Endothelial cell (in vitro differentiated cells): ENCODE data around the gene MPV17L2. TPM values are rescaled to one million over a fixed set of nuclear protein-coding genes. Genes with fewer than 3 reads are reported as not detected.

Source experiments
- DNase-seq: peaks from one replicate; pipeline ENCODE4 v3.0.0; 2021; ENCODE audit warnings: low spot score
- H3K27ac Mint-ChIP-seq: one replicate; pipeline ENCODE4 v1.8.0; 2021; ENCODE audit warnings: mixed read lengths, inconsistent platforms; ENCODE audit not compliant: unreplicated experiment
- H3K27me3 Mint-ChIP-seq: one replicate; pipeline ENCODE4 v1.8.0; 2021; ENCODE audit warnings: mild to moderate bottlenecking, moderate library complexity, mixed read lengths, inconsistent platforms; ENCODE audit not compliant: unreplicated experiment
- H3K36me3 Mint-ChIP-seq: one replicate; pipeline ENCODE4 v1.8.0; 2021; ENCODE audit warnings: mild to moderate bottlenecking, low read depth, mixed read lengths, inconsistent platforms; ENCODE audit not compliant: unreplicated experiment
- H3K4me1 Mint-ChIP-seq: one replicate; pipeline ENCODE4 v1.8.0; 2021; ENCODE audit warnings: mild to moderate bottlenecking, mixed read lengths, inconsistent platforms; ENCODE audit not compliant: unreplicated experiment
- H3K4me3 Mint-ChIP-seq: one replicate; pipeline ENCODE4 v1.8.0; 2021; ENCODE audit warnings: mild to moderate bottlenecking, mixed read lengths, inconsistent platforms; ENCODE audit not compliant: unreplicated experiment
- H3K9me3 Mint-ChIP-seq: one replicate; pipeline ENCODE4 v1.8.0; 2021; ENCODE audit warnings: mixed read lengths, inconsistent platforms; ENCODE audit not compliant: unreplicated experiment
- total RNA-seq: library from RNA; stranded (reverse); fragmentation: NEBNext Ultra II Directional; extraction: Animal tissue kit (Norgen Biotek cat#: 25700); gene quantifications from one replicate; pipeline ENCODE4 v1.2.1, GENCODE V29; 2021; ENCODE audit not compliant: unreplicated experiment
- TF ChIP-seq, protein P1 (sequence below): fragments of 200-600 bp; sonication (generic); IDR thresholded peaks from one replicate; pipeline ENCODE4 v1.5.0; 2021; ENCODE audit warnings: antibody characterized with exemption; ENCODE audit not compliant: unreplicated experiment

The MPV17L2 gene
- total RNA-seq, 1 donor from 2014 or later, result 17.7 TPM

DNA sequence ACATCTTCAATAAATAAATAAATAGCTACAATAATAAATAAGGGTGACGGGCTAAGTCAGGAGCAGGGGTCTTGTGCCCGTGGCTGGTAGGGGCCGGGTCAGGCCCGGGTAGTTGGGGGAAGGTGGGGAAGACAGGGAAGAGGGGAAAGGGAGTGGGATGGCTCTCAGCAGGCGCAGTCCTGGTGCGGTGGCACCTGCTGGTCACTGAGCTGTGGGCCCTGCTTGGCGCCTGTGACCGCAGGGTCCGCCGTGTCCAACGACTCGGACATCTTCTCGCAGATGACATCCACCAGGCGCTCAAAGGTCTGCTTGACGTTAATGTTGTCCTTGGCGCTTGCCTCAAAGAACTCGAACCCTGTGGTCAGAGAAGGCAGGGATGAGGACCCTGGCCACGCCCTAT lies 4.3 kb downstream of the MPV17L2 start:
- DNase-seq, result no peak
- Mint-ChIP-seq H3K27ac (no peak overlapping the region), H3K4me1 (peaks cover 9% of the 10 kb centered on the region), H3K4me3 (no peak overlapping the region), H3K36me3 (peaks cover 8% of the 10 kb centered on the region), H3K9me3 (no peaks in the 10 kb centered on the region), H3K27me3 (peaks cover 14% of the 10 kb centered on the region)
- TF ChIP-seq, protein P1, sequence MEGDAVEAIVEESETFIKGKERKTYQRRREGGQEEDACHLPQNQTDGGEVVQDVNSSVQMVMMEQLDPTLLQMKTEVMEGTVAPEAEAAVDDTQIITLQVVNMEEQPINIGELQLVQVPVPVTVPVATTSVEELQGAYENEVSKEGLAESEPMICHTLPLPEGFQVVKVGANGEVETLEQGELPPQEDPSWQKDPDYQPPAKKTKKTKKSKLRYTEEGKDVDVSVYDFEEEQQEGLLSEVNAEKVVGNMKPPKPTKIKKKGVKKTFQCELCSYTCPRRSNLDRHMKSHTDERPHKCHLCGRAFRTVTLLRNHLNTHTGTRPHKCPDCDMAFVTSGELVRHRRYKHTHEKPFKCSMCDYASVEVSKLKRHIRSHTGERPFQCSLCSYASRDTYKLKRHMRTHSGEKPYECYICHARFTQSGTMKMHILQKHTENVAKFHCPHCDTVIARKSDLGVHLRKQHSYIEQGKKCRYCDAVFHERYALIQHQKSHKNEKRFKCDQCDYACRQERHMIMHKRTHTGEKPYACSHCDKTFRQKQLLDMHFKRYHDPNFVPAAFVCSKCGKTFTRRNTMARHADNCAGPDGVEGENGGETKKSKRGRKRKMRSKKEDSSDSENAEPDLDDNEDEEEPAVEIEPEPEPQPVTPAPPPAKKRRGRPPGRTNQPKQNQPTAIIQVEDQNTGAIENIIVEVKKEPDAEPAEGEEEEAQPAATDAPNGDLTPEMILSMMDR, result no peak

DNA sequence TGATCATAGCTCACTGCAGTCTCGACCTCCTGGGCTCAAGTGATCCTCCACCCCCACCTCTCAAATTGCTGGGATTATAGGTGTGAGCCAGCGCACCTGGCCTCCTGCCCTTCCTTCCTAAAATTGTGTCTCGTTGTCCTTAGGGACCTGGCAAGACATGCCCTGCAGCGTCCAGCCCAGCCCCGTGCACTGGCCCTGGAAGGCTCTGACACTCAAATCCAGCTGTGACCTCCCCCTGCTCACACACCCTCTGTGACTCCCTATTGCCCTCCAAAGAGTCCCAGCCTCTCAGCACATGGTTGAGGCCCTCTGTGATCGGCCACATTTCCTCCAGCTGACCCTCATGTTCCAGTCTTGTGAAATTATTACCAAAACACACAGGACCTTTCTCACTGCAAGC lies 4.9 kb downstream of the MPV17L2 start:
- H3K36me3 Mint-ChIP-seq, result peaks cover 10% of the 10 kb centered on the region
- DNase-seq, result no peak
- H3K27me3 Mint-ChIP-seq, result peaks cover 12% of the 10 kb centered on the region
- H3K4me3 Mint-ChIP-seq, result no peak overlapping the region
- TF ChIP-seq, protein P1, result no peak
- peaks cover 9% of the 10 kb centered on the region for H3K4me1 Mint-ChIP-seq
- no peaks in the 10 kb centered on the region for H3K9me3 Mint-ChIP-seq
- no peak overlapping the region for H3K27ac Mint-ChIP-seq

DNA sequence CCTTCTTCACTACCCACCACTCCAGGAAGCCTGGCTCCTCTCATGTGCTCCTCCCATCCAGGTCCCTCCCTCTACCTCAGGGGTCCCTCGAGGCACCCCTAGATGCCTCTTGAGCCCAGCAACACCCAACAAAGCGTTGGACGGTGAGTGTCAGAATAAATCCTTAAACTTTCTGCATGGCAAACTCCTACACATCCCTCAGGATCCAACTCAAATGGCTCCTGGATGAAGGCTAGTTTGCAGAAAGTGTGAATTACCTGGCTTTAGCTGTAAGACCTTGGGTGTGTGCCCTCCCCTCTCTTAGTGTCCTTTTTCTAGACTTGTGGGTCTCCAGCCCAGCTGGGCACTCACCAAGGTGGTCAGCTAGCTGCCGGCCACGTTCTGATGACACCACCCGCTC lies 5.4 kb downstream of the MPV17L2 start:
- Mint-ChIP-seq H3K4me3 (no peak overlapping the region), H3K27me3 (peaks cover 11% of the 10 kb centered on the region), H3K9me3 (no peaks in the 10 kb centered on the region), H3K27ac (no peak overlapping the region), H3K36me3 (peaks cover 10% of the 10 kb centered on the region), H3K4me1 (peaks cover 13% of the 10 kb centered on the region)
- no peak for DNase-seq
- TF ChIP-seq, protein P1, result no peak

DNA sequence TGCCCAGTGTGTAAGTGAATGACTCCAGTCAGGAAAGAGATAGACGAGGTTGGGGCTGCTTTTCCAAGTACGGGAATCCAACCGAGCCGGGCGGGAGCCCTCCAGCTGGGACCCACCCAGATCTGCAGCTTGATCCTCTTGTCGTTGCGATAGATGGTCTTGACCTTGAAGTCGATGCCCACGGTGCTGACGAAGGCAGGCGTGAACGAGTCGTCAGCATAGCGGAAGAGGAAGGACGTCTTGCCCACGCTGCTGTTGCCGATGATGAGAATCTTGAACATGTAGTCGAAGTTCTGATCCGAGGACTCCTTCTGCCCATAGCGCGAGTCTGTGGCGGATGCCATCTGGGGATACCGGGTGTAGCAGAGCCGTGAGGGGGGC lies 9.4 kb downstream of the MPV17L2 start:
- no peaks in the 10 kb centered on the region for H3K9me3 Mint-ChIP-seq
- H3K27ac Mint-ChIP-seq, result no peak overlapping the region
- peaks cover 4% of the 10 kb centered on the region for H3K4me1 Mint-ChIP-seq
- peaks cover 10% of the 10 kb centered on the region for H3K36me3 Mint-ChIP-seq
- no peak for DNase-seq
- H3K4me3 Mint-ChIP-seq, result peak overlapping the region; percentile 71
- TF ChIP-seq, protein P1, result no peak
- H3K27me3 Mint-ChIP-seq, result peaks cover 14% of the 10 kb centered on the region

DNA sequence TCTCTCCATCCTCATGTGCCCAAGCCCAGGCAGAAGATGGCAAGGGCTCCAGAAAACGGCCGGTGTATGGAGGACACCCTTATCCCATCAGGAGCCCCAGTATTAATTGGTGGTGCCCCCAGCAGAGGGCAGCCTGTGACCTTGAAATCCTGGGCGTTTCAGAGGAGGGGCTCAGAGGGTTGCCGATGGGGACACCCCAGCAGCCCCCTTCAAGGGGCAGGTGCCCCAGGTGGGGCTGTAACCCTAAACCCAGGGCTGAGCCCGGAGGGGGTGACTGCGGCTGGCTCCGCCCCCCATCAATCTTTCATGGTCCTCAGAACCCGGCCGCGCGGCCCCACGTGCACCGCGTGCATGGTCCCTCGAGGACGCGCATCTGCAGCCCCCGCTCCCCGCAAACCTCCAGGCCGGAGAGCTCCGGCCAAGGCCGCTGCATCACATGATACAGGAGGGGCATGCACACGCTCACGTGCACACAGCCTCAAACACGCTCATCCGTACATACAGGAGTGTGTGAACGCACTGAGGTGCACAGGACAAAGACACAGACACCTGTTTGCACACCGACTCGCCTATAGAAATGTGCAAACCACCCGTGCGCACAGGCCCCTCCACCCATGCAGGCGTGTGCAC lies 9.9 kb downstream of the MPV17L2 start:
- Mint-ChIP-seq H3K9me3 (no peaks in the 10 kb centered on the region), H3K4me1 (peaks cover 4% of the 10 kb centered on the region), H3K4me3 (peak overlapping the region; percentile 94), H3K27me3 (peaks cover 13% of the 10 kb centered on the region), H3K36me3 (peaks cover 10% of the 10 kb centered on the region), H3K27ac (no peak overlapping the region)
- DNase-seq, result peak; percentile 31
- TF ChIP-seq, protein P1, result peak; percentile 27
